Measurements from ENCODE around the gene SCN4B.
A peak's percentile ranks its signal among the peaks of the same experiment; 100 is the strongest.

Gene SCN4B

DNA sequence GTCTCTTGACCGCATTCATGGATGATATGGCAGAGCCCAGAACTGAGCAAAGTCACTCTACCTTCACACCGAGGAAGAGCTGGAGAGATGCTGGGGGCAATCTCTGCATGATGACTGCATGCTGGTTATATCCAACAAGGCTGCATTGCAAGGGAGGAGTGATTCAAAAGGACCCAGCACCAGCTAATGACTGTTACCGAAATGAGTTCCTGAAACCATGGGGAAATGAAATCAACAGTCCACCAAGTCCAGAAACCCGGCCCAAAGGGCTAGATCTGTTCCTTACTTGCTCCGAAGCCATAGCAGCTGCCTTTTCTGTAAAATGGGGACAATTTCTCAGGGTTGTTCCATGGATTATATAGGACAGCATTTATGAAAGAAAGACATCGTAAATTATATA, 64.7 kb downstream of the SCN4B start:
- Histone ChIP-seq H3K36me3 (ENCODE audit: control insufficient read depth in 2 of 2, insufficient read depth in 2 of 2, low read length in 2 of 2) (peaks cover 24 to 29% of the 10 kb centered on the region in 2 donors), H3K9ac (ENCODE audit: low read depth in 1 of 2, low read length in 2 of 2) (no peak overlapping the region), H3K9me3 (ENCODE audit: control insufficient read depth in 2 of 2, low read length in 2 of 2) (peaks cover 0 to 5% of the 10 kb centered on the region in 2 donors), H3K4me1 (ENCODE audit: control insufficient read depth in 2 of 2, insufficient read depth in 2 of 2, low read length in 2 of 2) (peaks cover 44 to 67% of the 10 kb centered on the region in 2 donors), H3K27ac (ENCODE audit: low read depth in 2 of 2, low read length in 2 of 2) (peak overlapping the region; percentile 63 to 65), H3K27me3 (ENCODE audit: control insufficient read depth in 2 of 2, insufficient read depth in 2 of 2, low read length in 2 of 2) (no peaks in the 10 kb centered on the region), H3K4me3 (ENCODE audit: low read length in 2 of 2) (peak overlapping the region in 1 of 2 donors; percentile 31)

GRCh38 chr11:118086913-118087768, 65.5 kb downstream of the SCN4B start, which contains the start of gene SMIM35:
SMIM35 (minus strand) TSS chr11:118086963; CDS start chr11:118086757, 206 bp downstream.
- no peak within 1 kb of the TSS for H3K27ac ChIP-seq (ENCODE audit: low read depth in 2 of 2, low read length in 2 of 2)
- H3K9me3 ChIP-seq (ENCODE audit: control insufficient read depth in 2 of 2, low read length in 2 of 2) = peaks cover 0 to 5% of the 10 kb centered on the region in 2 donors
- H3K4me1 ChIP-seq (ENCODE audit: control insufficient read depth in 2 of 2, insufficient read depth in 2 of 2, low read length in 2 of 2) = peaks cover 42 to 66% of the 10 kb centered on the region in 2 donors
- H3K27me3 ChIP-seq (ENCODE audit: control insufficient read depth in 2 of 2, insufficient read depth in 2 of 2, low read length in 2 of 2) = no peaks in the 10 kb centered on the region
- H3K36me3 ChIP-seq (ENCODE audit: control insufficient read depth in 2 of 2, insufficient read depth in 2 of 2, low read length in 2 of 2) = peaks cover 24 to 29% of the 10 kb centered on the region in 2 donors
- H3K4me3 ChIP-seq (ENCODE audit: low read length in 2 of 2) = no peak within 1 kb of the TSS
- no peak within 1 kb of the TSS for H3K9ac ChIP-seq (ENCODE audit: low read depth in 1 of 2, low read length in 2 of 2)

DNA sequence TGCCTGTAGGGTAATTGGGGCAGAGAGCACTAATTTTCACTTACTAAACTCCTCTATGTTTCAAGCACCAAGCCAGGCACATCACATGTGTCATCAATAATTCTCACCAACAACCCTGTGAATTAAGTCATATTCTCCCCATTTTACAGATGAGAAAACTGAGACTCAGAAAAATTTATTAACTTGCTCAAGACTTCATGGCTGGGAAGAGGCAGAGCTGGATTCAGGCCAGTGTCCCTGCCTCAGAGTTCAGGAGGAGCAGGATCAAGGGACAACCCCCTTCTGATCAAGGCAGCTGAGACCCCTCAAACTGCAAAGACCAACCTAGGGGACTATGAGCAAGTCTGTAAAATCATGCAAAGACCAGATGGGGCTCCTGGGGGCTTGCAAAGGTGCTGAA, 68.0 kb downstream of the SCN4B start:
- peak overlapping the region; percentile 73 to 87 for H3K27ac ChIP-seq (ENCODE audit: low read depth in 2 of 2, low read length in 2 of 2)
- peak overlapping the region in 1 of 2 donors; percentile 8 for H3K9ac ChIP-seq (ENCODE audit: low read depth in 1 of 2, low read length in 2 of 2)
- H3K36me3 ChIP-seq (ENCODE audit: control insufficient read depth in 2 of 2, insufficient read depth in 2 of 2, low read length in 2 of 2) = peaks cover 32 to 43% of the 10 kb centered on the region in 2 donors

DNA sequence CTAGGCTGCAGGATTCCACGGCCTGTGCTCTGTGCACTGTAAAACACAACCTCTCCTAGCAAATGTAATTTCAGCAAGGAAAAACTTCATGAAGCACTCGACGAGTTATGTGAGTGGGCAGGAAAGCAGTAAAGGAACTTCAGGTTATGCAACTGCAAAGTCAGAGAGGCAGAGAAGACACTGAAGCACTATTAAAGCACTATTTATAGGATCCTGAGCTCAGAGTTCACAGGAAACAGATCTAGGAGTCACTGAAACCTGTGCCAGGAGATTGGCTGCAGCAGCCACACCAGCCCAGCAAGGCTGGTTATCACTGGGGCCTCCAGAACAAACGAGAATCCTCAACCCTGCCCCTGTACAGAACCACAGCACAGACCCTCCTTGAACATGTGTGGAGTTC, 68.4 kb downstream of the SCN4B start:
- H3K27me3 ChIP-seq (ENCODE audit: control insufficient read depth in 2 of 2, insufficient read depth in 2 of 2, low read length in 2 of 2) = no peaks in the 10 kb centered on the region
- H3K27ac ChIP-seq (ENCODE audit: low read depth in 2 of 2, low read length in 2 of 2) = peak overlapping the region; percentile 73 to 87
- H3K4me3 ChIP-seq (ENCODE audit: low read length in 2 of 2) = peak overlapping the region in 1 of 2 donors; percentile 26
- peaks cover 32 to 43% of the 10 kb centered on the region in 2 donors for H3K36me3 ChIP-seq (ENCODE audit: control insufficient read depth in 2 of 2, insufficient read depth in 2 of 2, low read length in 2 of 2)
- peak overlapping the region; percentile 27 to 41 for H3K9ac ChIP-seq (ENCODE audit: low read depth in 1 of 2, low read length in 2 of 2)
- peaks cover 45 to 74% of the 10 kb centered on the region in 2 donors for H3K4me1 ChIP-seq (ENCODE audit: control insufficient read depth in 2 of 2, insufficient read depth in 2 of 2, low read length in 2 of 2)
- H3K9me3 ChIP-seq (ENCODE audit: control insufficient read depth in 2 of 2, low read length in 2 of 2) = peaks cover 0 to 5% of the 10 kb centered on the region in 2 donors

More for the DNA sequence above, 68.0 kb downstream of the SCN4B start:
- Histone ChIP-seq H3K27me3 (ENCODE audit: control insufficient read depth in 2 of 2, insufficient read depth in 2 of 2, low read length in 2 of 2) (no peaks in the 10 kb centered on the region), H3K4me1 (ENCODE audit: control insufficient read depth in 2 of 2, insufficient read depth in 2 of 2, low read length in 2 of 2) (peaks cover 40 to 70% of the 10 kb centered on the region in 2 donors), H3K9me3 (ENCODE audit: control insufficient read depth in 2 of 2, low read length in 2 of 2) (peaks cover 0 to 5% of the 10 kb centered on the region in 2 donors), H3K4me3 (ENCODE audit: low read length in 2 of 2) (no peak overlapping the region)
